KMS-11 (cell line): ENCODE measurements around the gene TMIGD2.
"Not testable (repeated sequence)": the region's sequence is repeated elsewhere in the genome, so short reads cannot be mapped to it uniquely, and the experiment has no call there.

Source experiments
- H2AFZ ChIP-seq: fragments of 200-600 bp; sonication (generic); 2 replicates; pipeline ENCODE4 v1.6.1; 2016; ENCODE audit warnings: antibody characterized with exemption, mixed run types, low read depth
- H3K27ac ChIP-seq: fragments of 200-600 bp; sonication (generic); 2 replicates; pipeline ENCODE4 v1.6.1; 2016; ENCODE audit warnings: mild to moderate bottlenecking, mixed run types
- H3K27me3 ChIP-seq: fragments of 200-600 bp; sonication (generic); 2 replicates; pipeline ENCODE4 v1.6.1; 2017; ENCODE audit warnings: mild to moderate bottlenecking, low read depth, mixed run types, moderate library complexity; ENCODE audit not compliant: insufficient read depth
- H3K36me3 ChIP-seq: fragments of 200-600 bp; sonication (generic); 2 replicates; pipeline ENCODE4 v1.6.1; 2017; ENCODE audit warnings: mild to moderate bottlenecking, mixed run types; ENCODE audit not compliant: insufficient read depth
- H3K4me1 ChIP-seq: fragments of 200-600 bp; sonication (generic); 2 replicates; pipeline ENCODE4 v1.6.1; 2016; ENCODE audit warnings: mild to moderate bottlenecking, low read depth, mixed run types; ENCODE audit not compliant: poor library complexity, severe bottlenecking
- H3K4me2 ChIP-seq: fragments of 200-600 bp; sonication (generic); 2 replicates; pipeline ENCODE4 v1.7.0; 2016; ENCODE audit warnings: mild to moderate bottlenecking, mixed run types
- H3K4me3 ChIP-seq: fragments of 200-600 bp; sonication (generic); IDR thresholded peaks from 2 replicates; pipeline ENCODE4 v1.6.1; 2017; ENCODE audit warnings: low read depth, low read length, mixed read lengths; ENCODE audit not compliant: insufficient read depth
- H3K79me2 ChIP-seq: fragments of 200-600 bp; sonication (generic); 2 replicates; pipeline ENCODE4 v1.6.1; 2016; ENCODE audit warnings: low read depth, mixed run types; ENCODE audit not compliant: insufficient read depth
- H3K9ac ChIP-seq: fragments of 200-600 bp; sonication (generic); 2 replicates; pipeline ENCODE4 v1.6.1; 2016; ENCODE audit warnings: mild to moderate bottlenecking, mixed run types
- H4K20me1 ChIP-seq: fragments of 200-600 bp; sonication (generic); 2 replicates; pipeline ENCODE4 v1.6.1; 2016; ENCODE audit warnings: mild to moderate bottlenecking, mixed run types; ENCODE audit not compliant: insufficient read depth
- TF ChIP-seq, protein P1 (sequence below): fragments of 200-600 bp; sonication (generic); conservative IDR thresholded peaks from 2 replicates; pipeline ENCODE4 v1.6.1; 2017; ENCODE audit warnings: low read depth, mild to moderate bottlenecking, antibody characterized with exemption, low read length, moderate library complexity, mixed read lengths

Gene TMIGD2

DNA sequence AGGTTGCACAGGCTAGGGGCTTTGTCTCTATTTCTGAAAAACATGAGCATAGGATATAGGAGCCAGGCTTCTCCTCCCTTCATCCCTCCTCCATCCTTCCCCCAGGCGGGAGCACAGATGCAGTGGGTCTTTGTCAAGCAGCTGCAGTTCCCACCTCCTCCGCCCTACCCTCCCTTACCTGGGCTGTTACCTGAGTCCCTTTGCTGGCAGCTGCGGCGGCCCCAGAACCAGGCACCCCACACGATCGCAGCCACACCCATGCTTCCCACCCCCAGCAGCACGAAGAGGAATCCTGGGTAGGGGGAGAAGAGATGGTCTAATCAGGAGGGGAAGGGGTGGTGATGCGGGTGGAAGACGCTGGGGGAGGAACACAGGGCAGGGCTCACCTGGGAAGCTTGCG, 7.8 kb downstream of the TMIGD2 start:
- H2AFZ ChIP-seq = no peak overlapping the region
- no peak overlapping the region for H3K27ac ChIP-seq
- TF ChIP-seq, protein P1, sequence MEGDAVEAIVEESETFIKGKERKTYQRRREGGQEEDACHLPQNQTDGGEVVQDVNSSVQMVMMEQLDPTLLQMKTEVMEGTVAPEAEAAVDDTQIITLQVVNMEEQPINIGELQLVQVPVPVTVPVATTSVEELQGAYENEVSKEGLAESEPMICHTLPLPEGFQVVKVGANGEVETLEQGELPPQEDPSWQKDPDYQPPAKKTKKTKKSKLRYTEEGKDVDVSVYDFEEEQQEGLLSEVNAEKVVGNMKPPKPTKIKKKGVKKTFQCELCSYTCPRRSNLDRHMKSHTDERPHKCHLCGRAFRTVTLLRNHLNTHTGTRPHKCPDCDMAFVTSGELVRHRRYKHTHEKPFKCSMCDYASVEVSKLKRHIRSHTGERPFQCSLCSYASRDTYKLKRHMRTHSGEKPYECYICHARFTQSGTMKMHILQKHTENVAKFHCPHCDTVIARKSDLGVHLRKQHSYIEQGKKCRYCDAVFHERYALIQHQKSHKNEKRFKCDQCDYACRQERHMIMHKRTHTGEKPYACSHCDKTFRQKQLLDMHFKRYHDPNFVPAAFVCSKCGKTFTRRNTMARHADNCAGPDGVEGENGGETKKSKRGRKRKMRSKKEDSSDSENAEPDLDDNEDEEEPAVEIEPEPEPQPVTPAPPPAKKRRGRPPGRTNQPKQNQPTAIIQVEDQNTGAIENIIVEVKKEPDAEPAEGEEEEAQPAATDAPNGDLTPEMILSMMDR = no peak
- H3K9ac ChIP-seq = no peak overlapping the region
- H3K4me3 ChIP-seq = no peak overlapping the region
- no peaks in the 10 kb centered on the region for H3K36me3 ChIP-seq
- peaks cover 72% of the 10 kb centered on the region for H3K27me3 ChIP-seq
- H3K4me1 ChIP-seq = no peaks in the 10 kb centered on the region
- no peaks in the 10 kb centered on the region for H4K20me1 ChIP-seq
- no peak overlapping the region for H3K4me2 ChIP-seq
- no peaks in the 10 kb centered on the region for H3K79me2 ChIP-seq

GRCh38 chr19:4292515-4292914, 9.7 kb downstream of the TMIGD2 start:
- H3K36me3 ChIP-seq = no peaks in the 10 kb centered on the region
- H3K27ac ChIP-seq = no peak overlapping the region
- H2AFZ ChIP-seq = no peak overlapping the region
- H3K9ac ChIP-seq = no peak overlapping the region
- no peak overlapping the region for H3K4me3 ChIP-seq
- H3K79me2 ChIP-seq = no peaks in the 10 kb centered on the region
- H4K20me1 ChIP-seq = no peaks in the 10 kb centered on the region
- TF ChIP-seq, protein P1 = no peak
- peaks cover 77% of the 10 kb centered on the region for H3K27me3 ChIP-seq
- no peak overlapping the region for H3K4me2 ChIP-seq
- no peaks in the 10 kb centered on the region for H3K4me1 ChIP-seq

- Histone ChIP-seq H3K36me3 (no peaks in the 10 kb centered on the region), H3K4me1 (no peaks in the 10 kb centered on the region), H4K20me1 (no peaks in the 10 kb centered on the region), H3K79me2 (no peaks in the 10 kb centered on the region), H3K27me3 (peaks cover 74% of the 10 kb centered on the region), H3K4me3 (no peak overlapping the region), H3K9ac (no peak overlapping the region), H3K27ac (no peak overlapping the region), H2AFZ (no peak overlapping the region), H3K4me2 (no peak overlapping the region)
- TF ChIP-seq, protein P1 = no peak
Observed at GRCh38 chr19:4291184-4291732, 10.9 kb downstream of the TMIGD2 start.

GRCh38 chr19:4288091-4288777, 14.0 kb downstream of the TMIGD2 start:
- Histone ChIP-seq H3K27ac (no peak overlapping the region), H3K4me2 (no peak overlapping the region), H3K4me1 (no peaks in the 10 kb centered on the region), H3K27me3 (peaks cover 75% of the 10 kb centered on the region), H2AFZ (no peak overlapping the region), H3K9ac (no peak overlapping the region), H3K4me3 (no peak overlapping the region), H4K20me1 (no peaks in the 10 kb centered on the region), H3K79me2 (no peaks in the 10 kb centered on the region), H3K36me3 (no peaks in the 10 kb centered on the region)
- TF ChIP-seq, protein P1 = no peak

DNA sequence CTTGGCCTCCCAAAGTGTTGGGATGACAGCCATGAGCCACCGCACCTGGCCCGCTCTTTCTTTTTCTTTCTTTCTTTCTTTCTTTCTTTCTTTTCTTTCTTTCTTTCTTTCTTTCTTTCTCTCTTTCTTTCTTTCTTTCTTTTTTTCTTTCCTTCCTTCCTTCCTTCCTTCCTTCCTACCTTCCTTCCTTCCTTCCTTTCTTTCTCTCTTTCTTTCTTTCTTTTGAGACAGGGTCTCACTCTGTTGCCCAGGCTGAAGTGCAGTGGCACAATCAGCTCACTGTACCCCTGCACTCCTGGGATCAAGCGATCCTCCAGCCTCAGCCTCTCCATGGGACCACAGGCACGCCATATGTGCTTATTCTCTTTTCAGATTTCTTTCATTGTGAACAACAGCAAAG, 16.0 kb downstream of the TMIGD2 start:
- H3K27ac ChIP-seq, H2AFZ ChIP-seq, H3K4me1 ChIP-seq, H3K36me3 ChIP-seq, H3K4me2 ChIP-seq, H3K79me2 ChIP-seq, H3K9ac ChIP-seq, H4K20me1 ChIP-seq, H3K4me3 ChIP-seq: not testable (repeated sequence)
- peaks cover 76% of the 10 kb centered on the region for H3K27me3 ChIP-seq
